OCI-LY3 (cell line): Measurements from ENCODE around the gene KAZN.

Experiments
- H2AFZ ChIP-seq: fragments of 200-600, 300-600 bp; shearing (Covaris generic); 2 replicates; pipeline ENCODE4 v1.6.0; 2014; ENCODE audit warnings: antibody characterized with exemption, low read depth, low read length
- H3K27ac ChIP-seq: fragments of 200-600, 300-600 bp; sonication (generic); 2 replicates; pipeline ENCODE4 v1.5.1; 2014; ENCODE audit warnings: mild to moderate bottlenecking, low read length, moderate library complexity, mixed read lengths
- H3K27me3 ChIP-seq: fragments of 200-600, 300-600 bp; sonication (generic); 2 replicates; pipeline ENCODE4 v1.6.1; 2014; ENCODE audit warnings: low read depth, low read length, mixed read lengths
- H3K36me3 ChIP-seq: fragments of 200-600, 300-600 bp; sonication (generic); replicated peaks from 2 replicates; pipeline ENCODE3; 2014; ENCODE audit warnings: low read depth, low read length, mixed read lengths
- H3K4me1 ChIP-seq: fragments of 300-600, 200-600 bp; sonication (generic); 2 replicates; pipeline ENCODE4 v1.6.1; 2014; ENCODE audit warnings: low read length, mixed read lengths
- H3K4me2 ChIP-seq: fragments of 200-600, 300-600 bp; sonication (generic); 2 replicates; pipeline ENCODE4 v1.6.1; 2014; ENCODE audit warnings: low read length, mixed read lengths
- H3K4me3 ChIP-seq: fragments of 300-600, 200-600 bp; sonication (generic); 2 replicates; pipeline ENCODE4 v1.5.1; 2014; ENCODE audit warnings: antibody characterized with exemption, mild to moderate bottlenecking, low read length, moderate library complexity
- H3K79me2 ChIP-seq: fragments of 300-600, 200-600 bp; shearing (Covaris generic); 2 replicates; pipeline ENCODE4 v1.6.1; 2014; ENCODE audit warnings: mild to moderate bottlenecking, low read length, mixed read lengths
- H3K9ac ChIP-seq: fragments of 300-600, 200-600 bp; shearing (Covaris generic); 2 replicates; pipeline ENCODE4 v1.6.0; 2014; ENCODE audit warnings: mild to moderate bottlenecking, low read length, moderate library complexity
- H3K9me3 ChIP-seq: fragments of 200-600, 300-600 bp; shearing (Covaris generic); 2 replicates; pipeline ENCODE4 v1.6.1; 2014; ENCODE audit warnings: low read length, mixed read lengths; ENCODE audit not compliant: insufficient read depth
- H4K20me1 ChIP-seq: fragments of 200-600, 300-600 bp; sonication (generic); 2 replicates; pipeline ENCODE4 v1.6.1; 2016; ENCODE audit warnings: low read length, mixed read lengths; ENCODE audit not compliant: insufficient read depth
- EZH2phosphoT487 ChIP-seq: fragments of 200-600 bp; shearing (Covaris generic); IDR thresholded peaks from 2 replicates; pipeline ENCODE4 v1.6.1; 2018; ENCODE audit warnings: antibody characterized with exemption, mixed run types, low read depth
- TF ChIP-seq, protein P1 (sequence below): fragments of 200-600, 300-600 bp; sonication (generic); IDR thresholded peaks from 2 replicates; pipeline ENCODE4 v1.5.1; 2014; ENCODE audit warnings: antibody characterized with exemption, low read length, low read depth

The KAZN gene

GRCh38 chr1:14583788-14584187 is 14.7 kb upstream of the KAZN start:
- TF ChIP-seq EZH2phosphoT487: no peak
- TF ChIP-seq, protein P1, sequence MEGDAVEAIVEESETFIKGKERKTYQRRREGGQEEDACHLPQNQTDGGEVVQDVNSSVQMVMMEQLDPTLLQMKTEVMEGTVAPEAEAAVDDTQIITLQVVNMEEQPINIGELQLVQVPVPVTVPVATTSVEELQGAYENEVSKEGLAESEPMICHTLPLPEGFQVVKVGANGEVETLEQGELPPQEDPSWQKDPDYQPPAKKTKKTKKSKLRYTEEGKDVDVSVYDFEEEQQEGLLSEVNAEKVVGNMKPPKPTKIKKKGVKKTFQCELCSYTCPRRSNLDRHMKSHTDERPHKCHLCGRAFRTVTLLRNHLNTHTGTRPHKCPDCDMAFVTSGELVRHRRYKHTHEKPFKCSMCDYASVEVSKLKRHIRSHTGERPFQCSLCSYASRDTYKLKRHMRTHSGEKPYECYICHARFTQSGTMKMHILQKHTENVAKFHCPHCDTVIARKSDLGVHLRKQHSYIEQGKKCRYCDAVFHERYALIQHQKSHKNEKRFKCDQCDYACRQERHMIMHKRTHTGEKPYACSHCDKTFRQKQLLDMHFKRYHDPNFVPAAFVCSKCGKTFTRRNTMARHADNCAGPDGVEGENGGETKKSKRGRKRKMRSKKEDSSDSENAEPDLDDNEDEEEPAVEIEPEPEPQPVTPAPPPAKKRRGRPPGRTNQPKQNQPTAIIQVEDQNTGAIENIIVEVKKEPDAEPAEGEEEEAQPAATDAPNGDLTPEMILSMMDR: no peak
- Histone ChIP-seq H3K27me3 (no peaks in the 10 kb centered on the region), H4K20me1 (no peaks in the 10 kb centered on the region), H3K4me3 (no peak overlapping the region), H3K4me1 (no peaks in the 10 kb centered on the region), H3K9ac (no peak overlapping the region), H3K9me3 (no peaks in the 10 kb centered on the region), H3K79me2 (no peaks in the 10 kb centered on the region), H3K27ac (no peak overlapping the region), H3K4me2 (no peak overlapping the region), H3K36me3 (no peaks in the 10 kb centered on the region), H2AFZ (no peak overlapping the region)

GRCh38 chr1:14585728-14586127 is 12.8 kb upstream of the KAZN start:
- H3K4me3 ChIP-seq: no peak overlapping the region
- H4K20me1 ChIP-seq: no peaks in the 10 kb centered on the region
- no peak overlapping the region for H3K4me2 ChIP-seq
- H3K9ac ChIP-seq: no peak overlapping the region
- no peaks in the 10 kb centered on the region for H3K4me1 ChIP-seq
- no peak overlapping the region for H3K27ac ChIP-seq
- no peaks in the 10 kb centered on the region for H3K9me3 ChIP-seq
- no peaks in the 10 kb centered on the region for H3K27me3 ChIP-seq
- no peaks in the 10 kb centered on the region for H3K79me2 ChIP-seq
- TF ChIP-seq, protein P1: no peak
- no peak for TF ChIP-seq EZH2phosphoT487
- H3K36me3 ChIP-seq: no peaks in the 10 kb centered on the region
- H2AFZ ChIP-seq: no peak overlapping the region

GRCh38 chr1:14590411-14591180 is 7.9 kb upstream of the KAZN start:
- Histone ChIP-seq H3K79me2 (no peaks in the 10 kb centered on the region), H3K27me3 (no peaks in the 10 kb centered on the region), H3K4me3 (no peak overlapping the region), H3K9me3 (no peaks in the 10 kb centered on the region), H2AFZ (no peak overlapping the region), H3K27ac (no peak overlapping the region), H3K36me3 (no peaks in the 10 kb centered on the region), H3K4me1 (no peaks in the 10 kb centered on the region), H3K4me2 (no peak overlapping the region), H4K20me1 (no peaks in the 10 kb centered on the region), H3K9ac (no peak overlapping the region)
- TF ChIP-seq, protein P1: no peak
- TF ChIP-seq EZH2phosphoT487: no peak

DNA sequence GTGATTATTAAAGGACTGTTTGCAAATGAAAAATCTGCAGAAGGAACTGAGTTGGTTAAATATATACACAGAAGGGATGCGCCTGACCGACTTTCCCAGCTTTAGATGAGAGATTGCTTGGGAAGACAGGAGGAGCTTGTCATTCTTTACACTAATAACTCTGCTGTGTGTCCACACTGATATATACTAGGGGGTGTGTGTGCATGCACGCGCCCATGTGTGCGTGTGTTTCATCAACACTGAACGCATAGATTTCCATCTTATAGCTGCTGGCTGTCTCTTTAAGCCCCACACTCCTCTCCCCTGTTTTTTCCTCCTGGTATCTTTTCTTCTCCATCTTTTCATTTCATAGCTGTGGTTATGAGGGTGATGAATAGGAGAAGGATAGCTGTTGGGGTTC is 6.9 kb upstream of the KAZN start:
- TF ChIP-seq, protein P1: no peak
- TF ChIP-seq EZH2phosphoT487: no peak
- no peak overlapping the region for H3K4me2 ChIP-seq

More for the DNA sequence above, 6.9 kb upstream of the KAZN start:
- Histone ChIP-seq H3K9me3 (no peaks in the 10 kb centered on the region), H3K27me3 (no peaks in the 10 kb centered on the region), H3K4me1 (no peaks in the 10 kb centered on the region), H3K27ac (no peak overlapping the region), H3K79me2 (no peaks in the 10 kb centered on the region), H3K36me3 (no peaks in the 10 kb centered on the region), H3K9ac (no peak overlapping the region), H4K20me1 (no peaks in the 10 kb centered on the region), H2AFZ (no peak overlapping the region), H3K4me3 (no peak overlapping the region)
